Smooth muscle cell (in vitro differentiated cells): ENCODE data around the gene PDSS2. TPM values are rescaled to one million over a fixed set of nuclear protein-coding genes. Genes with fewer than 3 reads are reported as not detected.

Experiments used
- DNase-seq: peaks from one replicate; lab custom pipeline; 2025; ENCODE audit not compliant: unreplicated experiment; lab: John Stamatoyannopoulos, UW
- H2AFZ ChIP-seq: fragments of 200-600 bp; sonication (generic); 2 replicates; pipeline ENCODE4 v1.6.0; 2016; ENCODE audit warnings: antibody characterized with exemption, low read depth, mild to moderate bottlenecking
- H3F3A ChIP-seq: fragments of 200-600 bp; sonication (generic); 2 replicates; pipeline ENCODE4 v1.6.0; 2017; ENCODE audit warnings: antibody characterized with exemption, low read depth
- H3K27ac ChIP-seq: fragments of 200-600 bp; sonication (generic); 2 replicates; pipeline ENCODE4 v1.5.1; 2016; ENCODE audit warnings: low read depth, mild to moderate bottlenecking
- H3K27me3 ChIP-seq: fragments of 200-600 bp; sonication (generic); 2 replicates; pipeline ENCODE4 v1.6.1; 2016; ENCODE audit warnings: low read depth, mild to moderate bottlenecking
- H3K36me3 ChIP-seq: fragments of 200-600 bp; sonication (generic); 2 replicates; pipeline ENCODE4 v1.5.1; 2016; ENCODE audit warnings: low read depth
- H3K4me1 ChIP-seq: fragments of 200-600 bp; sonication (generic); 2 replicates; pipeline ENCODE4 v1.5.1; 2016; ENCODE audit warnings: low read depth
- H3K4me2 ChIP-seq: fragments of 200-600 bp; sonication (generic); 2 replicates; pipeline ENCODE4 v1.6.0; 2016; ENCODE audit warnings: mild to moderate bottlenecking
- H3K4me3 ChIP-seq: fragments of 200-600 bp; sonication (generic); 2 replicates; pipeline ENCODE4 v1.5.1; 2016; ENCODE audit warnings: mild to moderate bottlenecking
- H3K79me2 ChIP-seq: fragments of 200-600 bp; sonication (generic); 2 replicates; pipeline ENCODE4 v1.6.0; 2016; ENCODE audit warnings: low read depth, mild to moderate bottlenecking
- H3K9ac ChIP-seq: fragments of 200-600 bp; sonication (generic); 2 replicates; pipeline ENCODE4 v1.6.0; 2016; ENCODE audit warnings: low read depth
- H3K9me3 ChIP-seq: fragments of 200-600 bp; sonication (generic); replicated peaks from 2 replicates; pipeline ENCODE4 v1.5.1; 2016; ENCODE audit warnings: low read depth
- H4K20me1 ChIP-seq: fragments of 200-600 bp; sonication (generic); 2 replicates; pipeline ENCODE4 v1.6.0; 2016; ENCODE audit warnings: low read depth
- WGBS: methylation state at CpG from one replicate; pipeline ENCODE4 v1.1.7; 2016; ENCODE audit warnings: low lambda C conversion rate; 5-methylcytosine and 5-hydroxymethylcytosine counted together
- polyA plus RNA-seq: library from polyadenylated mRNA; unstranded; fragments of >200 nt; fragmentation: Nextera tagmentation; extraction: Ambion mirVana; gene quantifications from 2 replicates; pipeline ENCODE4 v1.2.1, GENCODE V29; 2016
- total RNA-seq: library from RNA; depleted of rRNA; stranded (reverse); fragments of >200 nt; gene quantifications from 2 replicates; pipeline ENCODE4 v1.2.3, GENCODE V29; 2014
- TF ChIP-seq, protein P1 (sequence below): fragments of 200-600 bp; sonication (generic); IDR thresholded peaks from 2 replicates; pipeline ENCODE4 v1.5.1; 2017; ENCODE audit warnings: borderline replicate concordance, mild to moderate bottlenecking, antibody characterized with exemption; ENCODE audit not compliant: insufficient read depth, poor library complexity, severe bottlenecking

The PDSS2 gene
- total and polyA plus RNA-seq, 2 experiments from 2014 or later: 12.8 to 15.5 TPM

DNA sequence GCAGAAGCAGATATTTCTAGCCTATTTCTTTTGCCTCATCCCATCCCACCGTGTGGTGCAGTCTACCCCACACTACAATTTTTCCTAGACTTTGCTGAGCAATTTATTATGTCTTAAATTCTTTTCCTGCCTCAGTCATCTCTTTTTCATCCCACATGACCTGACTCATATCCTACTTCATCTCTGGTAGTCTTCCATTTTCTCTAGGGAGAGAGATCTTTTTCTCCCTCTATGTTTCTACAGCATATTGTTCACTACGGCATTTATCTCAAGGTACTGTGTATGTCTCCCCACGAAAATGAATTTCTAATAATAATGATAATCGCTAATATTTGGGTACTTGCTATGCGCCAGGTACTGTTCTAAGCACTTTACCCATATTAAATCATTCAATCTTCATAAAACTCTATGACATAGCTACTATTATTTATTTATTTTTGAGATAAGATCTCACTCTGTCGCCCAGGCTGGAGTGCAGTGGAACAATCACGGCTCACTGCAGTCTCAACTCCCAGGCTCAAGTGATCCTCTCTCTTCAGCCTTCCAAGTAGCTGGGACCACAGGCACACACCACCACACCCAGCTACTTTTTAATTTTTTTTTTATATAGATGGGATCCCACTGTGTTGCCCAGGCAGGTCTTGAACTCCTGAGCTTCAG, 15.6 kb downstream of the PDSS2 start:
- Histone ChIP-seq H3K79me2 (peaks cover 13% of the 10 kb centered on the region), H3K9ac (no peak overlapping the region), H3K4me2 (peak overlapping the region; percentile 30), H3F3A (peaks cover 5% of the 10 kb centered on the region), H3K4me3 (no peak overlapping the region), H3K4me1 (peaks cover 3% of the 10 kb centered on the region), H4K20me1 (peaks cover 4% of the 10 kb centered on the region), H3K9me3 (peaks cover 3% of the 10 kb centered on the region), H3K27me3 (no peaks in the 10 kb centered on the region), H3K27ac (peak overlapping the region; percentile 62), H2AFZ (no peak overlapping the region), H3K36me3 (no peaks in the 10 kb centered on the region)
- 64% methylated on average over 7 of the region's 7 CpGs for WGBS
- TF ChIP-seq, protein P1, sequence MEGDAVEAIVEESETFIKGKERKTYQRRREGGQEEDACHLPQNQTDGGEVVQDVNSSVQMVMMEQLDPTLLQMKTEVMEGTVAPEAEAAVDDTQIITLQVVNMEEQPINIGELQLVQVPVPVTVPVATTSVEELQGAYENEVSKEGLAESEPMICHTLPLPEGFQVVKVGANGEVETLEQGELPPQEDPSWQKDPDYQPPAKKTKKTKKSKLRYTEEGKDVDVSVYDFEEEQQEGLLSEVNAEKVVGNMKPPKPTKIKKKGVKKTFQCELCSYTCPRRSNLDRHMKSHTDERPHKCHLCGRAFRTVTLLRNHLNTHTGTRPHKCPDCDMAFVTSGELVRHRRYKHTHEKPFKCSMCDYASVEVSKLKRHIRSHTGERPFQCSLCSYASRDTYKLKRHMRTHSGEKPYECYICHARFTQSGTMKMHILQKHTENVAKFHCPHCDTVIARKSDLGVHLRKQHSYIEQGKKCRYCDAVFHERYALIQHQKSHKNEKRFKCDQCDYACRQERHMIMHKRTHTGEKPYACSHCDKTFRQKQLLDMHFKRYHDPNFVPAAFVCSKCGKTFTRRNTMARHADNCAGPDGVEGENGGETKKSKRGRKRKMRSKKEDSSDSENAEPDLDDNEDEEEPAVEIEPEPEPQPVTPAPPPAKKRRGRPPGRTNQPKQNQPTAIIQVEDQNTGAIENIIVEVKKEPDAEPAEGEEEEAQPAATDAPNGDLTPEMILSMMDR: no peak
- DNase-seq: no peak

DNA sequence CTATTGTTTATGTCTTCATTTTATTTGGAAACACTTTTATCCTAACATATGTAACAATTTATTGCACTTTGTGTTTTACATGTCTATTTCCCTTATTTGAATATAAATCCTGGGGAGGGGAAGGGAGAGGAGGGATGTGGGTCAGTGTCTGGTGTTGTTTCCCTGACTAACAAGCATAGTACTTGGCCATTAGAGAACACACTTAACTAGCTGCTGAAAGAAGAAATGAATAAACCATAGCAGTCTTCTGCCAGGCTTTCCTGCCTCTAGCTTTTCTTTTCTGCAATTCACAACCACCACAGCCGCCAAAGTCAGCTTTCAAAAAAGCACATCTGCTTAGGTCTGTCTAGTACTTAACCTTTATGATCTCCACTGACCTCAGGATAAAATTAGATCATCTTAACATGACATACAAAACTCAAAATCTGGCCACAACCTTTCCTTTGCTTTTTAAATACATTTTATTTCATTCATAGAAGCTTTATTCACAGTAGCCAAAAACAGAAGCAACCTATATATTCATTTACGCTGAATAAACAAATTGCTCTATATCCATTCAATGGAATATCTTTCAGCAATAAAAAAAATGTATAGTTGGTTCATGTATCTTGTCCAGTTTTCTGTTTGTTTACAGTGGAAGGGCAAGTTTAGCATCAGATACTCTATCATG, 16.3 kb downstream of the PDSS2 start:
- no peak for DNase-seq
- 83% methylated on average over 2 of the region's 2 CpGs for WGBS
- Histone ChIP-seq H3K27ac (peak overlapping the region; percentile 62), H4K20me1 (peaks cover 4% of the 10 kb centered on the region), H3K4me2 (peak overlapping the region; percentile 30), H2AFZ (no peak overlapping the region), H3F3A (peaks cover 5% of the 10 kb centered on the region), H3K4me3 (no peak overlapping the region), H3K9ac (no peak overlapping the region), H3K36me3 (no peaks in the 10 kb centered on the region), H3K4me1 (peaks cover 3% of the 10 kb centered on the region), H3K27me3 (no peaks in the 10 kb centered on the region), H3K79me2 (peaks cover 17% of the 10 kb centered on the region), H3K9me3 (peaks cover 3% of the 10 kb centered on the region)
- TF ChIP-seq, protein P1: no peak

DNA sequence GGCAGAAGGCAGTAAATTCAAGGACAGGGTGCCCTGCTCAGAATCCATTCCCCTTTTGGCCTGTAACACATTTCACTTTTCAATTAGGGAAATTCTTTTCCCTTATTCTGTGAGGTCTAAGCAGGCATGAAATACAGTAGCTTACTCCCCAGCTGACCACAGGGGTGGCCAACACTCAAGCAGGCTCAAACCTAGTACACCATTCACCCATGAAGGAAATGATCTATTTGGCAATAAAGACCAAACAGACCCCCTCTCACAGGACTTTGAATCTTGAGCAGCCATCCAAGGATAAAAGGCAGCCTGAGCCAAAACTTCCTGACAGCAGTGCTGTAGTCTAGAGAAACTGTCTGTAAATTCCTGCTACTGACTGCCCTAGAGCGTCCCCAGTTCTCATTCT, 17.7 kb downstream of the PDSS2 start:
- H3K9ac ChIP-seq: no peak overlapping the region
- peaks cover 4% of the 10 kb centered on the region for H4K20me1 ChIP-seq
- peaks cover 5% of the 10 kb centered on the region for H3F3A ChIP-seq
- no peaks in the 10 kb centered on the region for H3K9me3 ChIP-seq
- H3K79me2 ChIP-seq: peaks cover 14% of the 10 kb centered on the region
- no peak overlapping the region for H3K4me2 ChIP-seq
- no peak overlapping the region for H3K4me3 ChIP-seq
- 73% methylated on average over 1 of the region's 1 CpG for WGBS
- TF ChIP-seq, protein P1: no peak
- peaks cover 3% of the 10 kb centered on the region for H3K4me1 ChIP-seq
- no peak for DNase-seq
- no peaks in the 10 kb centered on the region for H3K36me3 ChIP-seq
- no peak overlapping the region for H2AFZ ChIP-seq
- no peak overlapping the region for H3K27ac ChIP-seq
- H3K27me3 ChIP-seq: no peaks in the 10 kb centered on the region
